HL-60 (cell line): ENCODE results near the gene NAALADL2.

ENCODE experiments used
- DNase-seq, 2 experiments: peaks; one replicate each; pipeline ENCODE4 v3.0.0-alpha.2; 2010 to 2020; ENCODE audit warnings: low read depth in 1 of 2, low spot score in 1 of 2
- H3K27ac ChIP-seq: fragments of 250-450 bp; sonication (Bioruptor Pico); replicated peaks from 2 replicates; pipeline ENCODE4 v1.5.1; 2020; ENCODE audit warnings: mild to moderate bottlenecking, moderate library complexity
- H3K27me3 ChIP-seq: fragments of 250-450 bp; sonication (Bioruptor Pico); 2 replicates; pipeline ENCODE4 v1.5.1; 2021; ENCODE audit warnings: mild to moderate bottlenecking, moderate library complexity; ENCODE audit not compliant: insufficient read depth, poor library complexity, severe bottlenecking
- H3K4me3 ChIP-seq: replicated peaks from 2 replicates; pipeline ENCODE4 v1.5.1; 2011; ENCODE audit warnings: mild to moderate bottlenecking, control low read depth, low read length; ENCODE audit not compliant: insufficient read depth
- CTCF ChIP-seq: IDR thresholded peaks from one replicate; pipeline ENCODE4 v1.5.1; 2011; ENCODE audit warnings: low read length, control low read depth, inconsistent platforms; ENCODE audit not compliant: insufficient read depth
- GABPA ChIP-seq: IDR thresholded peaks from 2 replicates; pipeline ENCODE4 v1.6.1; 2012; ENCODE audit warnings: low read depth
- POLR2AphosphoS5 ChIP-seq: IDR thresholded peaks from 2 replicates; pipeline ENCODE4 v1.6.1; 2012; ENCODE audit warnings: low read depth
- REST ChIP-seq: IDR thresholded peaks from 2 replicates; pipeline ENCODE4 v1.6.1; 2012; ENCODE audit warnings: low read depth; ENCODE audit not compliant: insufficient replicate concordance
- SPI1 ChIP-seq: IDR thresholded peaks from 2 replicates; pipeline ENCODE4 v1.6.1; 2012; ENCODE audit warnings: low read depth, mild to moderate bottlenecking, borderline replicate concordance

Gene NAALADL2

GRCh38 chr3:175656461-175656860 is 797.3 kb downstream of the NAALADL2 start:
- Histone ChIP-seq H3K27ac (no peak overlapping the region), H3K4me3 (no peak overlapping the region), H3K27me3 (no peaks in the 10 kb centered on the region)
- TF ChIP-seq GABPA (no peak), SPI1 (no peak), CTCF (no peak), POLR2AphosphoS5 (no peak), REST (no peak)
- no peak for DNase-seq

- no peak for TF ChIP-seq SPI1
- no peak for TF ChIP-seq REST
- no peak for TF ChIP-seq GABPA
- no peak for TF ChIP-seq CTCF
- no peak for TF ChIP-seq POLR2AphosphoS5
- DNase-seq: no peak
- Histone ChIP-seq H3K27ac (no peak overlapping the region), H3K4me3 (no peak overlapping the region), H3K27me3 (no peaks in the 10 kb centered on the region)
These were observed 800.7 kb downstream of the NAALADL2 start for GRCh38 chr3:175659670-175660350.

- Histone ChIP-seq H3K27ac (no peak overlapping the region), H3K27me3 (no peaks in the 10 kb centered on the region), H3K4me3 (no peak overlapping the region)
- DNase-seq: no peak
- TF ChIP-seq CTCF (no peak), SPI1 (no peak), REST (no peak), POLR2AphosphoS5 (no peak), GABPA (no peak)
These were observed 803.7 kb downstream of the NAALADL2 start for GRCh38 chr3:175662815-175663214.
